K562 (cell line): Measurements from ENCODE around the gene PRR14L. TPM values are rescaled to one million over a fixed set of nuclear protein-coding genes. Genes with fewer than 3 reads are reported as not detected.
A peak's percentile ranks its signal among the peaks of the same experiment; 100 is the strongest.

Source experiments
- ATF7 ChIP-seq: fragments of 450-650 bp; IDR thresholded peaks from 2 replicates; pipeline ENCODE4 v1.7.1; 2014; ENCODE audit warnings: mild to moderate bottlenecking, moderate library complexity
- BRD4 ChIP-seq: fragments of 200-600 bp; sonication (generic); IDR thresholded peaks from 2 replicates; pipeline ENCODE4 v1.6.1; 2017; ENCODE audit warnings: inconsistent platforms
- CHD1 ChIP-seq: fragments of 200-600 bp; sonication (generic); IDR thresholded peaks from one replicate; pipeline ENCODE4 v1.6.1; 2012; ENCODE audit warnings: mild to moderate bottlenecking, moderate library complexity, low read length, inconsistent platforms
- ELF4 ChIP-seq: fragments of 450-650 bp; formaldehyde crosslinking; IDR thresholded peaks from 2 replicates; pipeline ENCODE4 v1.4.0; 2022; ENCODE audit warnings: missing genetic modification characterization
- FUS ChIP-seq: fragments of 200-400 bp; formaldehyde crosslinking; optimal IDR thresholded peaks from 2 replicates; pipeline ENCODE3; 2017; ENCODE audit warnings: low read depth, low read length
- KAT2B ChIP-seq: IDR thresholded peaks from one replicate; pipeline ENCODE4 v1.6.1; 2012; ENCODE audit warnings: low read depth, mild to moderate bottlenecking, control low read depth, inconsistent platforms, low read length, moderate library complexity
- KDM5B ChIP-seq: fragments of 200-600 bp; sonication (generic); IDR thresholded peaks from 2 replicates; pipeline ENCODE4 v1.6.1; 2012; ENCODE audit warnings: low read depth, mild to moderate bottlenecking, moderate library complexity, low read length, control low read depth, inconsistent platforms; ENCODE audit not compliant: insufficient replicate concordance
- PHTF2 ChIP-seq: fragments of 250-450 bp; sonication (Bioruptor Pico); IDR thresholded peaks from 2 replicates; pipeline ENCODE4 v1.5.0; 2021; ENCODE audit warnings: mild to moderate bottlenecking
- POLR2A ChIP-seq: fragments of 450-650 bp; conservative IDR thresholded peaks from 2 replicates; pipeline ENCODE4 v1.6.1; 2016
- SRSF1 ChIP-seq: fragments of 200-400 bp; formaldehyde crosslinking; IDR thresholded peaks from 2 replicates; pipeline ENCODE4 v1.6.1; 2017; ENCODE audit warnings: mild to moderate bottlenecking, low read depth, low read length, moderate library complexity
- SUPT5H ChIP-seq: fragments of 450-650 bp; IDR thresholded peaks from 2 replicates; pipeline ENCODE4 v1.6.1; 2016
- TAF7 ChIP-seq: fragments of 450-650 bp; IDR thresholded peaks from 2 replicates; pipeline ENCODE4 v1.6.1; 2016; ENCODE audit warnings: missing genetic modification characterization, missing compliant biosample characterization
- TBP ChIP-seq: optimal IDR thresholded peaks from 2 replicates; pipeline ENCODE3; 2011; ENCODE audit warnings: low read depth, low read length, improper control_type of control experiment
- ZNF165 ChIP-seq: fragments of 250-450 bp; sonication (Bioruptor Pico); IDR thresholded peaks from 2 replicates; pipeline ENCODE4 v1.4.0; 2020; ENCODE audit warnings: borderline replicate concordance
- polyA plus RNA-seq, 8 experiments: library from polyadenylated mRNA; depleted of rRNA in 4 of 8; stranded (reverse) in 5 of 8; unstranded in 3 of 8; fragments of >200 nt; fragmentation: Nextera tagmentation in 2 of 8; fragmentation: Illumina TruSeq in 1 of 8; extraction: Ambion mirVana in 2 of 8; extraction: Trizol in 1 of 8; gene quantifications; 2 replicates each; pipeline versions ENCODE4 v1.2.1 to v1.2.3, GENCODE V29; 2011 to 2014; ENCODE audit warnings: inconsistent platforms in 1 of 8, missing spikeins in 1 of 8
- total RNA-seq, 7 experiments: library from RNA; depleted of rRNA in 6 of 7; stranded (reverse); fragments of >200 nt in 6 of 7; fragmentation: Illumina TruSeq in 2 of 7; extraction: Trizol in 2 of 7; gene quantifications; 2 replicates each; pipeline versions ENCODE4 v1.2.1 to v1.2.3, GENCODE V29; 2011 to 2021; ENCODE audit warnings: low replicate concordance in 1 of 7
- TF ChIP-seq, protein P1 (sequence below): fragments of 450-650 bp; IDR thresholded peaks from 2 replicates; pipeline ENCODE4 v1.7.1; 2018; ENCODE audit warnings: mild to moderate bottlenecking, low read depth; ENCODE audit not compliant: partially characterized antibody
- TF ChIP-seq, protein P2 (sequence below): sonication (generic); formaldehyde crosslinking; IDR thresholded peaks from 2 replicates; pipeline ENCODE4 v1.8.0; 2023; ENCODE audit warnings: mild to moderate bottlenecking, missing genetic modification reagents
- TF ChIP-seq, protein P3 (sequence below), 2 experiments: fragments of 450-650 bp; conservative IDR thresholded peaks; 2 replicates each; pipeline ENCODE4 v1.6.1; 2017; ENCODE audit warnings: mild to moderate bottlenecking in 2 of 2, moderate library complexity in 2 of 2
- TF ChIP-seq, protein P4 (sequence below): sonication (generic); formaldehyde crosslinking; IDR thresholded peaks from 2 replicates; pipeline ENCODE4 v1.9.0; 2022; ENCODE audit warnings: mild to moderate bottlenecking, missing genetic modification reagents
- TF ChIP-seq, protein P5 (sequence below): sonication (generic); formaldehyde crosslinking; IDR thresholded peaks from 2 replicates; pipeline ENCODE4 v1.8.0; 2022; ENCODE audit warnings: mild to moderate bottlenecking, missing genetic modification reagents
- TF ChIP-seq, protein P6 (sequence below): fragments of 450-650 bp; formaldehyde crosslinking; IDR thresholded peaks from 2 replicates; pipeline ENCODE4 v1.4.0; 2022; ENCODE audit warnings: missing genetic modification characterization

Gene PRR14L
- total and polyA plus RNA-seq, 9 of the 15 experiments (the other 6 are each of a cell fraction or from before 2014, with no cell fraction given): 2.8 to 36.3 (median 12.3) TPM

DNA sequence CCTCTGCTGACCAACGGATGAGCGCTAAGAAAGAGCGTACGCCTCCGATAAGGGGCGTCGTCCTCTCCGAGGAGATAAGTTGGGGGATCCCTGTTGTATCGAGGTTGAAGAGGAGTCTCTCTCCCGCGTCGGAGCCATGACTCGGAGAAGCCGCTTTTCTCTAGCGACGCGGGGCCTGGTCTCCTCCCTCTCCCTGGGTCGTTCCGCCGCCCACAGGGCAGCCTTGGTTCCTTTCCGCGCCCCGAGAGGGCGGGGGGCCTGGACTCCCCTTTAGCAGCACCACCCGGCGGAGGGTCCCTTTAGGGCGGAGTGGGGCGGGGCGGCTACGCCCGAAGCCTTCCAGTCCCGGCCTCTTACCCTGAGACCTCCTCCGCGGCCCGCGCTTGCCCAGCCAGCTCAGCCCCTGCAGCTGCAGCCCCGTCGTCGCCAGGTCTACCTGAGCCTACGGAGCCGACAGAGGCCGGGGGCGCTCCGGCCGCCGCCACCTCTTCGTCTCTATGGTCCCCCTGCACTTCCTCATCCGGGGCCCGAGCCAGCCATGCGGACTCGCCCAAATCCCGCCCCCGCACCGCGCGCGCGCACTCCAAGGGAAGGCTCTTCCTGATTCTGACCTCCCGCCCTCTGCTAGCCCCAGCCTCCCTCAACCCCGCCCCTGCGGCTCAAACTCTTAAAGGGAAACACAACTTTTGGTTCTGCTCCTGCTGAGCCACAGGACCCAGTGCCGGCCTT is at the start of gene PRR14L (continued):
- TF ChIP-seq, protein P1, sequence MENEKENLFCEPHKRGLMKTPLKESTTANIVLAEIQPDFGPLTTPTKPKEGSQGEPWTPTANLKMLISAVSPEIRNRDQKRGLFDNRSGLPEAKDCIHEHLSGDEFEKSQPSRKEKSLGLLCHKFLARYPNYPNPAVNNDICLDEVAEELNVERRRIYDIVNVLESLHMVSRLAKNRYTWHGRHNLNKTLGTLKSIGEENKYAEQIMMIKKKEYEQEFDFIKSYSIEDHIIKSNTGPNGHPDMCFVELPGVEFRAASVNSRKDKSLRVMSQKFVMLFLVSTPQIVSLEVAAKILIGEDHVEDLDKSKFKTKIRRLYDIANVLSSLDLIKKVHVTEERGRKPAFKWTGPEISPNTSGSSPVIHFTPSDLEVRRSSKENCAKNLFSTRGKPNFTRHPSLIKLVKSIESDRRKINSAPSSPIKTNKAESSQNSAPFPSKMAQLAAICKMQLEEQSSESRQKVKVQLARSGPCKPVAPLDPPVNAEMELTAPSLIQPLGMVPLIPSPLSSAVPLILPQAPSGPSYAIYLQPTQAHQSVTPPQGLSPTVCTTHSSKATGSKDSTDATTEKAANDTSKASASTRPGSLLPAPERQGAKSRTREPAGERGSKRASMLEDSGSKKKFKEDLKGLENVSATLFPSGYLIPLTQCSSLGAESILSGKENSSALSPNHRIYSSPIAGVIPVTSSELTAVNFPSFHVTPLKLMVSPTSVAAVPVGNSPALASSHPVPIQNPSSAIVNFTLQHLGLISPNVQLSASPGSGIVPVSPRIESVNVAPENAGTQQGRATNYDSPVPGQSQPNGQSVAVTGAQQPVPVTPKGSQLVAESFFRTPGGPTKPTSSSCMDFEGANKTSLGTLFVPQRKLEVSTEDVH: peak; percentile 68
- no peak for TF ChIP-seq ZNF165 (CRISPR knock-in tag)
- peak; percentile 92 for TF ChIP-seq SRSF1
- TF ChIP-seq TBP: peak; percentile 74
- TF ChIP-seq, protein P2, sequence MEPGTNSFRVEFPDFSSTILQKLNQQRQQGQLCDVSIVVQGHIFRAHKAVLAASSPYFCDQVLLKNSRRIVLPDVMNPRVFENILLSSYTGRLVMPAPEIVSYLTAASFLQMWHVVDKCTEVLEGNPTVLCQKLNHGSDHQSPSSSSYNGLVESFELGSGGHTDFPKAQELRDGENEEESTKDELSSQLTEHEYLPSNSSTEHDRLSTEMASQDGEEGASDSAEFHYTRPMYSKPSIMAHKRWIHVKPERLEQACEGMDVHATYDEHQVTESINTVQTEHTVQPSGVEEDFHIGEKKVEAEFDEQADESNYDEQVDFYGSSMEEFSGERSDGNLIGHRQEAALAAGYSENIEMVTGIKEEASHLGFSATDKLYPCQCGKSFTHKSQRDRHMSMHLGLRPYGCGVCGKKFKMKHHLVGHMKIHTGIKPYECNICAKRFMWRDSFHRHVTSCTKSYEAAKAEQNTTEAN (CRISPR knock-in tag): 0 out of 2 replicates have a peak, but pooled peaks have one; percentile 51
- peak; percentile 72; the same call in 1 of the 2 replicates for TF ChIP-seq BRD4
- TF ChIP-seq KDM5B: peak; percentile 75
- peak; percentile 13 for TF ChIP-seq KAT2B
- TF ChIP-seq ATF7: peak; percentile 67
- no peak for TF ChIP-seq PHTF2
- TF ChIP-seq ELF4 (CRISPR knock-in tag): peak; percentile 76
- TF ChIP-seq, protein P3, sequence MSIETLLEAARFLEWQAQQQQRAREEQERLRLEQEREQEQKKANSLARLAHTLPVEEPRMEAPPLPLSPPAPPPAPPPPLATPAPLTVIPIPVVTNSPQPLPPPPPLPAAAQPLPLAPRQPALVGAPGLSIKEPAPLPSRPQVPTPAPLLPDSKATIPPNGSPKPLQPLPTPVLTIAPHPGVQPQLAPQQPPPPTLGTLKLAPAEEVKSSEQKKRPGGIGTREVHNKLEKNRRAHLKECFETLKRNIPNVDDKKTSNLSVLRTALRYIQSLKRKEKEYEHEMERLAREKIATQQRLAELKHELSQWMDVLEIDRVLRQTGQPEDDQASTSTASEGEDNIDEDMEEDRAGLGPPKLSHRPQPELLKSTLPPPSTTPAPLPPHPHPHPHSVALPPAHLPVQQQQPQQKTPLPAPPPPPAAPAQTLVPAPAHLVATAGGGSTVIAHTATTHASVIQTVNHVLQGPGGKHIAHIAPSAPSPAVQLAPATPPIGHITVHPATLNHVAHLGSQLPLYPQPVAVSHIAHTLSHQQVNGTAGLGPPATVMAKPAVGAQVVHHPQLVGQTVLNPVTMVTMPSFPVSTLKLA (conservative IDR thresholded peaks at IDR 0.05): peak; percentile 66 to 84
- TF ChIP-seq FUS: peak; percentile 58
- TF ChIP-seq, protein P4, sequence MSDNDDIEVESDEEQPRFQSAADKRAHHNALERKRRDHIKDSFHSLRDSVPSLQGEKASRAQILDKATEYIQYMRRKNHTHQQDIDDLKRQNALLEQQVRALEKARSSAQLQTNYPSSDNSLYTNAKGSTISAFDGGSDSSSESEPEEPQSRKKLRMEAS (CRISPR knock-in tag): peak; percentile 64
- TF ChIP-seq, protein P5, sequence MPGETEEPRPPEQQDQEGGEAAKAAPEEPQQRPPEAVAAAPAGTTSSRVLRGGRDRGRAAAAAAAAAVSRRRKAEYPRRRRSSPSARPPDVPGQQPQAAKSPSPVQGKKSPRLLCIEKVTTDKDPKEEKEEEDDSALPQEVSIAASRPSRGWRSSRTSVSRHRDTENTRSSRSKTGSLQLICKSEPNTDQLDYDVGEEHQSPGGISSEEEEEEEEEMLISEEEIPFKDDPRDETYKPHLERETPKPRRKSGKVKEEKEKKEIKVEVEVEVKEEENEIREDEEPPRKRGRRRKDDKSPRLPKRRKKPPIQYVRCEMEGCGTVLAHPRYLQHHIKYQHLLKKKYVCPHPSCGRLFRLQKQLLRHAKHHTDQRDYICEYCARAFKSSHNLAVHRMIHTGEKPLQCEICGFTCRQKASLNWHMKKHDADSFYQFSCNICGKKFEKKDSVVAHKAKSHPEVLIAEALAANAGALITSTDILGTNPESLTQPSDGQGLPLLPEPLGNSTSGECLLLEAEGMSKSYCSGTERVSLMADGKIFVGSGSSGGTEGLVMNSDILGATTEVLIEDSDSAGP (CRISPR knock-in tag): peak; percentile 94
- TF ChIP-seq POLR2A: peak; percentile 89
- peak; percentile 87 for TF ChIP-seq SUPT5H
- peak; percentile 54 for TF ChIP-seq CHD1
- TF ChIP-seq TAF7 (tag): peak; percentile 78
- TF ChIP-seq, protein P6, sequence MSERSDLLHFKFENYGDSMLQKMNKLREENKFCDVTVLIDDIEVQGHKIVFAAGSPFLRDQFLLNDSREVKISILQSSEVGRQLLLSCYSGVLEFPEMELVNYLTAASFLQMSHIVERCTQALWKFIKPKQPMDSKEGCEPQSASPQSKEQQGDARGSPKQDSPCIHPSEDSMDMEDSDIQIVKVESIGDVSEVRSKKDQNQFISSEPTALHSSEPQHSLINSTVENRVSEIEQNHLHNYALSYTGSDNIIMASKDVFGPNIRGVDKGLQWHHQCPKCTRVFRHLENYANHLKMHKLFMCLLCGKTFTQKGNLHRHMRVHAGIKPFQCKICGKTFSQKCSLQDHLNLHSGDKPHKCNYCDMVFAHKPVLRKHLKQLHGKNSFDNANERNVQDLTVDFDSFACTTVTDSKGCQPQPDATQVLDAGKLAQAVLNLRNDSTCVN: no peak
